DMS153 (cell line): ENCODE data around the gene BLTP2.
"Not testable (repeated sequence)": the region's sequence is repeated elsewhere in the genome, so short reads cannot be mapped to it uniquely, and the experiment has no call there.

Experiments used
- DNase-seq: peaks from one replicate; lab custom pipeline; 2025; lab: John Stamatoyannopoulos, UW

BLTP2 gene

DNA sequence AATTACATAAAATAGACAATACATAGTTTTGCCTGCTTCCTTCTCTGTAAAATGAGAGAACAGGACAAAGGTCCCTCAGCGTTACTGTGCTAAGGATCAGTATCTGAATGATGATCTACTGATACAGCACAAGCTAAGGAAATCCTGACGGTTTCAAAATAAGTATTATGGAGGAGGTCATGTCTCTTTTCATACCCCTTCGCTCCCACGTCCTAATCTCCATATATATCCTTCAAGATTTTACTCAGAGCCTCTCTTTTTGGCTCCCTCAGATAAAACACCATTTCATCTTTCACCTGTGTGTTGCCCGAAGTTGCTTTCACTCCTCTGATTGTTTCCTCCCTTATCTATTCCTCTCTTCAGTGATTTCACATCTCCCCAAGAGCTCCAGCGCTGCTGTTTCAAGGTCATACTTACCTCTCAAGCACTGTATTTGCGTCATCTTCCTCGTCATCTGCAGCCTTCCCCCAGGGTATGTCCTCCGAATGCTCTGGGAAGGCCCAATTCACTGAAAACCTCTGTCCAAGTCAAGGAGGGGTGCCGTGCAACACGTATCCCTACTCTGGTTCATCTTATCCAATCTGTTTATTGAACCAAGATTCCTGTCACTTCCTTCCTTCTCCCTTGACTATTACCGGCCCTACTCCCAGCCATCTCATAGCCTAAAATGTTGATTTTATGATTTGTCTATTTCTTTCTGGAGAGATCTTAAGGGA, 1.2 kb upstream of the BLTP2 start:
- DNase-seq = peak; percentile 8

DNA sequence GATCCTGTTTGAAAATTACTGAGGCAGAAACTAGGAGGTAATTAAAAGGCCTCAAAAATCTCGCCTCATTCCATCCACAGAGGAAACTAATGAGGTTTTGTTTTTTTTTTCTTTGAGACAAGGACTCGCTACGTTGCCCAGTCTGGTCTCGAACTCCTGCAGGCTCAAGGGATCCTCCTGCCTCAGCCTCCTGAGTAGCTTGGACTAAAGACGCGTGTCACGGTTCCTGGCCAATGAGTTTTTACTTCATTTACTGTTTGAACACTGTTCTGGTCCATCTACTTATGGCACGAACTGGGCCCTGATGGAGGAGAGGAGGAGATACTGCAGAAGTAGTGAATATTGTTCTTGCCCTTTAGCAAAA, 600 bp upstream of the BLTP2 start:
- DNase-seq = no peak

DNA sequence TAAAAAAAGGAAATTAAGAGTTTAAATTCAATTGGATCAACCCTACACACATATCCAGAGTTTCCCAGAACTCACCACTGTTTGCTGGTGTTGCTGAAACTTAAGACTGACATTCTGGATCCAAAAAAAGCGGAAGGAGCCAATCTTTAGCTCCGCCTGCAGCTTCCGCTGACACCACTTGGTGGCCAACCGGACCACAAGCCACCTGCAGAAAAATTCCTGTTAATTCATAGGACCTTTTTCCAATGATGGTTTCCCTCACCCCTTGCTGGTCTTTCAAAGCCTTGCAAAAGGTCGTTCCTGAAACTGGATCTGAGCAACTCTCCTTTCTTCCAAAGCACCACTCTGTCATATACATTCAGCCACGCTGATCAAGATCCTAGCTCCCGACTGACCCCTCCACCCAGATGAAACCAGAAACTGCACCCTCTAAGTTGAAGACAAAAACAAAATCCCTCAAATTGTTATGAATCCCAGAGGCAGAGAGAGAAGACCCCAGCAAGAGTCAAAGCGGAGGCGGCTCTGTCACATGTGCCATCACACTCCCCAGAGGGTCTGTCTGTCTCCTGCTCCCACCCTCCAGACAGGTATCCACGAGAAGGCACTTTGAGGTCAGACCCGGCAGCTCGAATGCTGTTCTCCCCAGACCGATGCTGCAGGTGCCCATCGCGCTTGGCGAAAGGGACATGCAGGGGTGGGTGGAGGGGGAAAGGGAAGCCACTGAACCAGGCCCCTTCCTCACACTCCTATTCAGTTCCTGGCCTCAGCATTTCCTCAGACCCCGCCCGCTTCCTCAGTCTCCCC, 773 bp downstream of the BLTP2 start:
- DNase-seq = no peak

GRCh38 chr17:28641579-28641978, 3.4 kb downstream of the BLTP2 start:
- DNase-seq = no peak

- DNase-seq = no peak
Measured at GRCh38 chr17:28635506-28635905, 9.5 kb downstream of the BLTP2 start.

DNA sequence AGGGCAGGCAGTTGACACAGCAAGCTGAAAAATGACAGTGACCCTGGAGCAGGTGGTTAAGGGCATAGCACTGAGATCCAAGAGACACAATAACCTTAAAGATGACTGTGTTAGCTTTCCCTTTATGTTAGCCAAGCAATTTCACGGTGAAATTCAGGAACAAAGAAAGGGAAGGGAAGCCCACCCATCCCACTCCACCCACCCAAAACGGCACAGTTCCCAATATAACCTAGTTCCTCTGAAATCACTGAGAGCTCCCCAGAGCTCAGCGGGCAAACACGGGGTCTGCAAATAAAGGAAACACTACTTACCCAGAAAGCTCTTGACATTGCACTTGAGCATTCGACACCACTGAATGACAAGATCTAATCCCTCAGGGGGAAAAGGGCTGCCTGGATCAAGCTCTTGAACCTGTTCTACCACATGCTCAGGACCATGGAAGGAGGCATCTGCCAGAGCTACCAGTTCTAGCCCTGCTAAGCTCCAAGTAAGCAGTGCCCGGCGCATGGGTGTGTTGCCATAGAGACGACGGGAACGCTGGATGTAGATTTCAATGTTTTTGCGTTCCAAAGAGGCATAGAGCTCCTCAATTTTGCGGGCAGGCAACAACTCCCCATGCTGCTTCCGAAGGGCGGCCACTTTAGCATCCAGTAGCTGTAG, 10.6 kb downstream of the BLTP2 start:
- DNase-seq = no peak

- DNase-seq = no peak
Measured at GRCh38 chr17:28626818-28627217, 18.1 kb downstream of the BLTP2 start.

GRCh38 chr17:28624148-28624547, 20.8 kb downstream of the BLTP2 start:
- DNase-seq = no peak

DNA sequence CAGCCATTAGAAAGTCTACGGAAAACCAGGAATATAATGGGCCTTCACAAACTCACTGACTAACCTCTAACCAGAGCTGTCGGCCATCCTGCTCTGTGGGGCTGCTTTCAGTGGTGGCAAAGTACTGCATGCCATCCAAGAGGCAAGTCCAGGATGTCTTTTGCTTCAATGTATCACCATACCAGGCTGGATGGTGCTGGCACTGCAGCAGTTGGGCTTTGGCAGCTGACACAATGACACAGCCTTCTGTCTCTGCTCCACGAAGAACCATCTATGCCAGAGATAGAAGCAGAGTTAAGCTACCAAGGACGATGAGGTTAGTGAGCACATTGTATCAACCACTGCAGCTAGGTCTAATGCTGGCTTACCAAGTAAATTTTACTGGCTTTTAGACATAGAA, 21.3 kb downstream of the BLTP2 start:
- no peak for DNase-seq

DNA sequence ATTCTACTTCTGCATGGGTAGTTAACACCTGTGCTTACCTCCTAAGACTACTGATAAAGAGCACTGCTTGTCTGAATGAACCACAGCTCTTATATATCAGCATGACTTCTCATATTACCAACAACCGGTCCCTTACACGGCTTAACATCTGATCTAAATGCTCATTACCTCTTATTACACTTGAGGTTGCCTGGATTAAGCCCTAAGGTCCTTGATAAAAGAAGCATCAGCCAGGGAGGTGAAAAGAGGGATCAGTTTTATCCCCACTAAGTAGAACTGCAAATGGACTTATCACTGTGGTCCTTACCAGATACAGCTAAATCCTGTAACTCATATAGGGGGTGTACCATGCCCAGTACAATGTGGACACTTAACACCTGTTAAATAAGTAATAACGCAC, 22.8 kb downstream of the BLTP2 start:
- no peak for DNase-seq

DNA sequence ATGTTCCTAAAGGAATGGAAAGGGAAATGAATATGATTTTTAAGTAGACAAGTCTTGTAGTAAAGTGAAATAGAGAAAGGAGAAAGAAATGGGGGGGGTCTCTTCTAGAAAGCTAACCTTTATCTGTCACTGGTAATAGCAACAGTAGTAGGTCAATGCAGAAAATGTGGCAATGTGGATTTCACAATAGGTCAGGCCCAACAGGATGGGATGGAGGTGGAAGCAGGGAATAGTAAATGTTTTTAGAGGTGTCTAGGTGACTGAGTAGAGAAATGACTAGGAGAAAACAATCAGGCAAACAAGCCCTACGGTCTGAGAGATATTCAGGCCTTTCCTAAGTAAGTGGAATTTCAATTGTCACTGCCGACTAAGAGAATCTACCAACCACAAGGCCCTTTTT, 24.9 kb downstream of the BLTP2 start:
- DNase-seq = no peak

GRCh38 chr17:28618464-28618863, 26.5 kb downstream of the BLTP2 start:
- DNase-seq = no peak

GRCh38 chr17:28616281-28616680, 28.7 kb downstream of the BLTP2 start:
- no peak for DNase-seq

- no peak for DNase-seq
Measured at GRCh38 chr17:28615260-28615940, 29.6 kb downstream of the BLTP2 start.

GRCh38 chr17:28613931-28614381, 31.0 kb downstream of the BLTP2 start, which contains the start of gene RSKR:
TSS of gene RSKR (minus strand) at chr17:28614185. CDS start at chr17:28614161, 24 bp downstream.
- DNase-seq = no peak

- DNase-seq = no peak
Measured at GRCh38 chr17:28612936-28613872, 31.8 kb downstream of the BLTP2 start.

GRCh38 chr17:28612531-28612930, 32.4 kb downstream of the BLTP2 start:
- DNase-seq = peak; percentile 18

DNA sequence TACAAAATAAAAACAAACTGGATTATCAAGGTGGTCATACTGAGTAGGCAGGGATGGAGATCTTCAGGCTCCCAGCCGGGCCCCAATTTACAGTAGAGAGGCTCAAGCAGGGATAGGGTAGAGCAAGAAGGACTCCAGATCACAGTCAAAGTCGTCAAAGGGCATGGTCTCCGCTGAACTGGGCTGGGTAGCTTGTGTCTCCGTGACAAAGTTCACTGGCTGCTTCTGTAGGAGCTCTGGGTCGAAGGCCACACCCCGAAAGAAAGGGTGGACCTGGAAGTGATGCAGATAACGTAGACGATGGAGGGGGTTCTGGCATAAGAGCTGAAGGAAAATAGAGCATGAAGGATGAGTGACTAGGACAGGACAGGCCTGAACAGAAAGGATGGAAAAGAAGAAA, 34.6 kb downstream of the BLTP2 start:
- no peak for DNase-seq

GRCh38 chr17:28604031-28604430, 40.9 kb downstream of the BLTP2 start:
- not testable (repeated sequence) for DNase-seq

GRCh38 chr17:28599311-28600184, 45.4 kb downstream of the BLTP2 start:
- peak; percentile 65 for DNase-seq
